GM19240 (cell line): Measurements from ENCODE around the gene BMP6.
"Not testable (repeated sequence)": the region's sequence is repeated elsewhere in the genome, so short reads cannot be mapped to it uniquely, and the experiment has no call there.

Experiments used
- DNase-seq: peaks from one replicate; pipeline ENCODE4 v3.0.0; 2011; ENCODE audit warnings: low spot score; ENCODE audit not compliant: insufficient read length

BMP6 gene

DNA sequence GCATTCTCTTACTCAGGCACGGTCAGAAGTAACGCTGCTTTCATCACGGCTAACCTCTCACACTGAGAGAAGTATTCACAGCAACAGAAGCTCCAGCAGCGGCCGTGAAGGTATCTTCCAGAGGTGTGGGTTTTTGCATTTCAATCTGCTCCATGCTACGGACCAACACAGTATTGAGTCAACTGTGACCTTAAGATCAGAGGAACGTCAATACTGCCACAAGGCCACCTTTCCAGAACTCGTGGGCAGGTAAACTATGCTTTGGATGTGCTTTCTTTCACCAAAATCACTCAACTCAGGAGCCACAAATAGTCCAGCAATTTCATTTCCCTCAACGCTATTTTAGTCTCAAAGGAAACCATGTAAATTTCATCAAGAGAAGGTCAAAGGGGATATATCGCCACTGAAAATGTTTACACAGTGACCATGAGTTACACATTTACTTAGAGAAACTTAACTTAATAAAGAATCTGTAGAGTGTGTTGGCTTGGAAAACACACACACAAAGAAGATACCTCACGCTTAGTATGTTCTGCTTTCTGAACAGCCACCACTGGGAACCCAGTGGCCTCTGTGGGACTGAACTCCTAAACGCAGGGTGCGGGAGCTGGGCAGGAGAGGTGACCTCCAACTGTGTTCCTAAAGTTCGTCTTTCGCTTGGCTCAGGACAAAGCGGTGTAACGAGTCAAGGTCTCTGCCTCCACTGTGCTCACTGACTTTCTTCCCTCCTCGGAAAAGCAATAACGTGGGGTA, 156.8 kb downstream of the BMP6 start:
- no peak for DNase-seq

DNA sequence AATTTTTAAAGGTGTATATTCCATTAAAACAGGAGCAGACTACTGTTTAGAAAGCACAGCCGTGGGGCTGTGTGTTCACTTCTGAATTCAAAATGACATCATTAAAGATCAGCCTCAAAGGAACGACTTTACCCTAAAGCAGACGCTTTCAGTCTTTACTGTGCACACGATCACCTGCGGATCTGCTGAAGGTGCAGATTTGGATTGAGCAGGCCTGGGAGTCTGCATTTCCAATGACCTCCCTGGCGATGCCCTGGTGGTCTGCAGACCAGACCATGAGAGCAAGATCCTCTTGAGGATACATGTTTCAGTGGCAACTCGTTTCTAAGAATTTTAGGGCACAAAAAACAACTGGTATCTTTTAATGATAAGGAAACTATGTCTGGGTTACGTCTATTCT, 157.5 kb downstream of the BMP6 start:
- no peak for DNase-seq

DNA sequence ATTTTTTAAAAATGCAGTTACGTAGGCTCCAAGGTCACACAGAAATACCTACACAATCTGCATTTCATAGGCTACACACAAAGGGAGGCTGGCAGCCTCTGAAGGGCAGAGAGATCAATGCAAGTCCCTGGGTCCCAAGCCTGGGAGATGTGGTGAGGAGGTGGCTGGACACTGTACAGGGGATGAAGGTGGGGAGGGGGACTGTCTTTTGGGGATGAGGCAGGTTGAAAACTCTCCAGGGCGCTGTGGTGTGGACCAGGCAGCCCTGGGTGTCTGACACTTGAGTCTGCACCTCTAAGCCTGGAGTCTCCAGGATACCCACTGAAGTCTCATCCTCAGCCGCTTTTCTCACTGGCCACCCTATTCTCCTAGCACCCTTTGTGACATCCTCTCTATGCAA, 160.2 kb downstream of the BMP6 start:
- no peak for DNase-seq

GRCh38 chr6:7887278-7887991, 161.5 kb downstream of the BMP6 start:
- DNase-seq, result no peak

GRCh38 chr6:7888587-7889357, 162.9 kb downstream of the BMP6 start:
- no peak for DNase-seq

DNA sequence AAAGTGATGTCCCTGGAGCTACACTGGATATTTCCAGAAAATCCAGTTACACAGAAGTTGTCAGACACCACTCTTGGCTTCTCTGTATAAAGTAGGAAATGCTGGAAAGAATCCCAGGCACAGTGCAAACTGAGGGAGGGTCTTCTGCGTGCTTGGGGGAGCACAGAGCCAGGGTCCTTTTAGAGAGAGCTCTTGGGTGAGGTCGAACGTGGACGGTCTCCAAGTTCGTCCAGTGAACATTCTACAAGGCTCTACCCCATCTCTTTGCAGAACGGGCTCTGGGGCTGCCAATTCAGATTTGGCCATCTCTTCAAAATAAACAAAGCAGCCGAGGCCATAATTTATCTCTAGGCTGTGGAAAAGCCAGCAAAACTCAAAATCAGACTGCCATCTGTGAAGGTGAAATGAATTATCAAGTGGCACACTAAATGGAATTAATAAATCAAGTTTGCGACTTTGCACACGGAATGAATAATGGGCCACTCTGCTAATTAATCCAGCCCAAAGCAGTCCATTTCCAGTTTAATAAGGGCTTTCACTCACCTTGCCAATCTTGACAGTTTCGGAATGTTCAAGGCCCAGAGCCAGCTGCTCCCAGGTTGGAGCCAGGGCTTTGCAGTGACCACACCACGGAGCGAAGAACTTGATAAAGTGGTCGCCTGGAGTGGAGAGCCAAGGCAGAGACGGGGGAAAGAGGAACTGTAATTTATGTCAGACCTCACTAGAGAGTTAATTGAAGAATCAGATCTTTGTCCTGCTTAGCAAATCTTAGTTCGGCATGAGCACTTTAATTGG, 165.4 kb downstream of the BMP6 start:
- no peak for DNase-seq

DNA sequence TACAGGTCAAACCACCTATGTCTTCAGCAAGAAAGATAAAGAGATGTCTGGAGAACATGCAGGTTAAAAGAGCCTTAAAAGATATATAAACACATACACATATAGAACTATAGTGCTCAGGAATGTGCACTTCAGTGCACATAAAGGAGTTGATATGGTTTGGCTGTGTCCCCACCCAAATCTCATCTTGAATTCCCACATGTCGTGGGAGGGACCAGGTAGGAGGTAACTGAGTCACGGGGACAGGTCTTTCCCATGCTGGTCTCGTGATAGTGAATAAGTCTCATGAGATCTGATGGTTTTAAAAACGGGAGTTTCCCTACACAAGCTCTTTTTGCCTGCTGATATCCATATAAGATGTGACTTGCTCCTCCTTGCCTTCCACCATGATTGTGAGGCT, 166.5 kb downstream of the BMP6 start:
- DNase-seq, result not testable (repeated sequence)

DNA sequence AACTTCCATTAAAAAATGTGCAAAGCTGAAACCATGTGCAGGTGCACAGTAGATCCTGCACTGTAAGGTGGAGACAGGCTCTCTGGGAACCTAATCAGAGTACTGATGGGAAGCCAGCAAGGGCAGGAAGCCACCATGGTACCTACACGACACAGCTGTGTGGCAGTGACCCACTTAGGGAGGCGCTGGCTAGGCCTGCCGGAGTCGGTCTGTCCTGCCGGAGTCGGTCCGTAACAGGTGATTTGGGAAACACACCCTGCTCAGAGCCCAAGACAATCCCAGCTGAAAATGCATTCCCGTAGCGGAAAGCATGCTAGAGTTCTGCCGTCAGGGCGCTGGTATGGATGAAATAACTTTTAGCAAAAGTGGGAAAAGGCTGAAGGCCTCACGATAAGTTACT, 167.4 kb downstream of the BMP6 start:
- DNase-seq, result no peak

DNA sequence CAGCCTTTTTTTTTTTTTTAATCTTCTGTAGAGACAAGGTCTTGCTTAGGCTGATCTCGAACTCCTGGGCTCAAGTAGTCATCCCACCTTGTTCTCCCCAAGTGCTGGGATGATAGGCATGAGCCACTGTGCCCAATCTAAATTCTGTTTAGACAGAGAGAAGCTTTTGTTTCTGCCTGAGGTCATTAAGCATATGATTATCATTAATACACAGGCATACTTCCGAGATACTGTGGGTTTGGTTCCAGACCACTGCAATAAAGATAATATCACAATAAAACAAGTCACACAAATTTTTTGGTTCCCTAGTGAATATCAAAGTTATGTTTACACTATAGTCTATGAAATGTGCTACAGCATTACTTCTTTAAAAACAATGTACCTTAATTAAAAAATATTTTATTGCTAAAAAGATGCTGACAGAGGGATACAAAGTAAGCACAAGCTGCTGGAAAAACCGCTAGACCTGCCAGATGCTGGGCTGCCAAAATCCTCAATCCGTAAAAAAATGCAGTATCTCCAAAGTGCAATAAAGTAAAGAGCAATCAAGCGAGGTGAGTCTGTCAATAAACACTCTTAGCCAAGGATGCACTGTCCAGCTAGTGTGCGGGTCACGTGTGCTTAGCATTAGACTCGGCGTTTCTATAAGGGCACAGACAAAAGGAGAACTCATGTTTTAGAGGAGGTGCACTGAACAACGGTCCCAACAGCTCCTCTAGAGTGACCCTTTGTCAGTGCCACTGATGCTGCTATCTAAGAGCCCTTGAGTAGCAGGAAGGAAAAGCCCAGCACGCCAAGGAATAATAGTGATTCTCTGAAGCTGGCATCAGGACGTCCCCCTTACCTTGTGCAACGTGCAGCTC, 168.6 kb downstream of the BMP6 start:
- DNase-seq, result no peak

- DNase-seq, result no peak
Observed at GRCh38 chr6:7895125-7895423, 169.2 kb downstream of the BMP6 start.

DNA sequence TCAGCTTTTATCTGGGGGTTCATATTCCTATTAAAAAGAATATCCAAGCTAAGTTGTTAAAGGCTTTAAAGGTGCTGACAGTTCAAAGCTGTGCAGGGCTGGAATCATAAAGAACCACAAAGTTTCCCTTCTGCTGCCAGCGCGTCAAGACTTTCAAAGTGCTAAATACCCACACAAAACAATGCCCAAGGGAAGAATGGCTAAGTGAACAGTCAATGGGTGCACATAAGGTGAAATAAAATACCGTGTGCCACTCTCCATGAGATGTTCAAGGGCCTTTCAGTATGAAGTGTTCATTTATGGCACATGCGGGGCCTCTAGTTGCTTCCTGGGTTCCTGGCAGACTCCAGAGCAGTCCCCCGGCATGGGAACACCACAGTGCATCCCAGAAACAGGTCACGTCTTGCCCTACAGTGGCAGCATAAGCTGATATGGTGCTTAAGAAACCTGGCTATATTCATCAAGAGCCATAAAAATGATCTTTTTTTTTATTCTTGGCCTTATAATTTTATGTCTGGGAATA, 170.6 kb downstream of the BMP6 start:
- no peak for DNase-seq

DNA sequence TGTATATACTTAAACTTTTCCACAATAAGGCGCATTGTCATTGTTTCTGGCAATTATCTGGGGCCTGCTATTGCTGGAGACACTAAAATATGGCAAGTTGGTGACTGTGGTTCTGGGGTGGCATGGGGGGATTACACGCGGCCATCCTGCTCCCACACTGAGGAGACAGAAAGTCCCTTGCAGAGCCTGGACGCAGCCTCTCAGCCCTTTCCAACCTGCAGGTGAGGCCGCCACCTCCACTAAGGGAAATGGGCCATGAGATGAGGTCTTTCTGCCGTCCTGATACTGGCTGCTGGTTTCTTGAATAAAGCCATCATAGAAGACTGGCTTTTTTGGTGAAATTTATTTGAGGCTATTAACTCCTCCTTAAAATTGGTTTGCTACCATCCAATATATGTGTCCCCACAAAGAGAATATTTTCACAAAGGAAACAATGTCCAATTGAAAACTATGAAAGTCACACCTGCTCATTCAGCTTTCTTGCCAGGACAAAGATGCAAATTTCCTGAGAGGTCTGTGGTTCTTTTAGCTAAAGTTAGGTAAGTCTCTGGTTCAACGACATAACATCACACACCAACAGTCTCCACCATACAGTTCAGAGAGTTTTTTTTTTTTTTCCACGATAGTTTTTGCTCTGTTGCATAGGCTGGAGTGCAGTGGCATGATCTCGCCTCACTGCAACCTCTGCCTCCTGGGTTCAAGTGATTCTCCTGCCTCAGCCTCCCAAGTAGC, 171.7 kb downstream of the BMP6 start:
- no peak for DNase-seq

- DNase-seq, result not testable (repeated sequence)
Observed at GRCh38 chr6:7898193-7898586, 172.3 kb downstream of the BMP6 start.

DNA sequence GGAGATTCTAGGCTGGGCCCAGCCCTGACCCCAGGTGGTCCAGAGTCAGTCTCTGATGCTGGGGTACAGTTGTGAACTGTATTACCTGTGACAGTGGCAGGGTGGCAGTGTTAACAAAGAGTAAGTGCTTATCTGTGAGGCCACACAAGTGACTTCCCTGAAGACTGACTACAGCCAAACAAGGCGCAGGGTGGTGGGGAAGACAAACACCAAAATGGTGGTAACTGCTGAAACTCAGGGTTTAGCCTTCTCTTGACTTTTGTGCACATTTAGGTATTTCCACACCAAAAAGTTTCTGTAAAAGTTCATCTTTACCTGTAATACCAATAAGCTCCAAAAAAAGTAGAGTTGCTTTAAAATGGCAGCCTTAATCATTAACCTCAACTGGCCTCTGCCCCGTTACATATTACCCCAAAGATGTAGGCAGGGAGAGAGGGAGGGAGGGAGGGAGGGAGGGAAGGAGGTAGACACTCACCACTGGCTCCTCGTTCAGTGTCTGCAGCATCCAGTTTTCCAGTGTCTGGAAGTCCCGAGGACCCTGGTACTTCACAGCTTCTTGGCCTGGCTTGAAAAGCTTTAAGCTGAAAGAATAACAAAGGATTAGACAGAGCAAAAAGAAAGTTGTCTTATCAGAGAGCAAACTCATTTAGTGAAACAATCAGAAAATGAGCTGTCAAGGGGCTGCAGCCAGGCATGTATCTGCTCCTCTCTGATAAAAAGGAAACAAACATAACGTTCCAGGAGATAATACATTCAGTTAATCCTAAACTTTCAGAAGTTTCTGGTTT, 173.4 kb downstream of the BMP6 start:
- no peak for DNase-seq

- no peak for DNase-seq
Observed at GRCh38 chr6:7899889-7900213, 174.0 kb downstream of the BMP6 start.

GRCh38 chr6:7900621-7901020, 174.7 kb downstream of the BMP6 start:
- DNase-seq, result no peak

DNA sequence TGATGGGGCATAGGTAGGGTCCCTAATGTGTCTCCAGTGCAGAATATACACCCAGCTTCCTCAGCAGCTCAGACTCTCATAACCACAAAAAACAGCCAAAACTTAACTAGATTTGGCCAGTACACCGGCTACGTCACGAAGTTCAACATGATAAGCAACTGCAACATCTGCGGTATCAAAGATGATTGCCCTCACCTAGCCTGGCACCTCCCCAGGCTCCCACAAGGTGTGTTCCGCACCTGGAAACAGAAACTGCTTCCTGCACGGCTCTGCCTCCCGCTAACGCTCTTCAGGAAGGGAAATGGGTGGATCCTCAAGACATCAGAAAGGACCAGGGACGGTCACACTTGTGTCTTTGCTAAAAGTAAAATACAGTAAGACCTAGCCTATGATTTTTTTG, 175.2 kb downstream of the BMP6 start:
- DNase-seq, result no peak

DNA sequence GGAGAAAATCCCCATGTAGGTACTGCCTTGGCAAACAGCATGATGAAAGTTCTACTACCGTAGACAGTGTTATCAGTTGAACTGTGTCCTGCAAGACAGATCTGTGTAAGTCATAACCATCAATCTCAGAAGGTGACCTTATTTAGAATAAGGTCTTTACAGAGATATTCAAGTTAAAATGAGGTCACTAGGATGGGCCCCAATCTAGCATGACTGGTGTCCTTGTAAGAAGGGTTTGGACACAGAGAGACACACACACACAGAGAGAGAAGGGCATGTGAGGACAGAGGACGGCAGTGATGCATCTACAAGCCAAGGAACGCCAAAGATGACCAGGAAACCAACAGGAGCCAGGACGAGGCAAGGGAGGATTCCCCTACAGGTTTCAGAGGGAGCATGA, 175.9 kb downstream of the BMP6 start:
- no peak for DNase-seq

DNA sequence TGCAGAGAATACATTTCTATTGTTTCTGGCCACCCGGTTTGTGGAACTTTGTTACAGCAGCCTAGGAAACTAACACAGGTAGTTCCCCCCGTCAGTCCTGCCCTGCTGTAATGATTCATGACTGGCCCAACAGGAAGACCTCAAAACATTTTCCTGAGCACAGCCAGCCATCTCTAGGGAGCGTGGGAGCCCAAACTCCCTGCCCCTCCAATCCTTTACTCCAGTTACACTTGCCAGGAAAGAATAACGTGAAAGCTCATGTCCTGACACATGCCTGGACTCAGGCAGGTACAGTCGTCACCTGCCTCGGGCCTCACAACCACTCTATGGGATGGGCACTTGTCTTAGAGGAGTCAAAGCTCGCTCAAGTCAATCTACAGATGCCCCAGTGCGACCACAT, 176.3 kb downstream of the BMP6 start:
- DNase-seq, result no peak
